WTC11 (cell line): Measurements from ENCODE around the gene STK39. TPM values are rescaled to one million over a fixed set of nuclear protein-coding genes. Genes with fewer than 3 reads are reported as not detected.

Experiments
- ATAC-seq: fragments of 200-7000 bp; cut with Tn5 transposase; 2 replicates; pipeline ENCODE4 v1.10.0; 2021; ENCODE audit warnings: mild to moderate bottlenecking, moderate library complexity
- CTCF ChIA-PET: fragments of 300-600 bp; sonication (Branson Sonifier 250); formaldehyde crosslinking; loops from one replicate; lab custom pipeline; 2021; ENCODE audit warnings: antibody characterized with exemption; lab: Charles Lee
- POLR2A ChIA-PET: fragments of 350-600 bp; sonication (Branson Sonifier 250); formaldehyde crosslinking; loops from one replicate; lab custom pipeline; 2021; ENCODE audit warnings: antibody characterized with exemption; lab: Charles Lee
- DNase-seq: peaks from one replicate; pipeline ENCODE4 v3.0.0; 2021; ENCODE audit warnings: low spot score
- H3K27ac Mint-ChIP-seq: 2 replicates; pipeline ENCODE4 v1.8.0; 2021; ENCODE audit warnings: mixed read lengths
- H3K27me3 Mint-ChIP-seq: 2 replicates; pipeline ENCODE4 v1.8.0; 2021; ENCODE audit warnings: low read depth, mild to moderate bottlenecking, moderate library complexity, mixed read lengths
- H3K36me3 Mint-ChIP-seq: 2 replicates; pipeline ENCODE4 v1.8.0; 2021; ENCODE audit warnings: mixed read lengths
- H3K4me1 Mint-ChIP-seq: 2 replicates; pipeline ENCODE4 v1.8.0; 2022; ENCODE audit warnings: mixed read lengths
- H3K4me3 Mint-ChIP-seq: 2 replicates; pipeline ENCODE4 v1.8.0; 2021; ENCODE audit warnings: mild to moderate bottlenecking, moderate library complexity, mixed read lengths
- H3K9me3 Mint-ChIP-seq: 2 replicates; pipeline ENCODE4 v1.8.0; 2021; ENCODE audit warnings: mixed read lengths
- ELF4 ChIP-seq: sonication (generic); formaldehyde crosslinking; IDR thresholded peaks from 2 replicates; pipeline ENCODE4 v1.8.1; 2022; ENCODE audit warnings: low read depth, mild to moderate bottlenecking, moderate library complexity, missing genetic modification reagents
- ETV6 ChIP-seq: sonication (generic); formaldehyde crosslinking; IDR thresholded peaks from 2 replicates; pipeline ENCODE4 v1.8.1; 2022; ENCODE audit warnings: mild to moderate bottlenecking, missing genetic modification reagents
- GABPB1 ChIP-seq: sonication (generic); formaldehyde crosslinking; IDR thresholded peaks from 2 replicates; pipeline ENCODE4 v1.8.1; 2023; ENCODE audit warnings: mild to moderate bottlenecking, missing genetic modification reagents
- IRF2 ChIP-seq: sonication (generic); formaldehyde crosslinking; IDR thresholded peaks from 2 replicates; pipeline ENCODE4 v1.8.0; 2022; ENCODE audit warnings: low read depth, missing genetic modification reagents, borderline replicate concordance
- JAZF1 ChIP-seq: fragments of 250-450 bp; sonication (Bioruptor Pico); IDR thresholded peaks from 2 replicates; pipeline ENCODE4 v1.9.0; 2021; ENCODE audit warnings: moderate library complexity, mild to moderate bottlenecking, inconsistent platforms
- NFYB ChIP-seq: sonication (generic); formaldehyde crosslinking; conservative IDR thresholded peaks from 2 replicates; pipeline ENCODE4 v1.8.0; 2022; ENCODE audit warnings: low read depth, missing genetic modification reagents
- NR2C2 ChIP-seq: sonication (generic); formaldehyde crosslinking; IDR thresholded peaks from 2 replicates; pipeline ENCODE4 v1.8.0; 2022; ENCODE audit warnings: mild to moderate bottlenecking, missing genetic modification reagents
- NR3C1 ChIP-seq: sonication (generic); formaldehyde crosslinking; conservative IDR thresholded peaks from 2 replicates; pipeline ENCODE4 v1.8.1; 2023; ENCODE audit warnings: low read depth, mild to moderate bottlenecking, missing genetic modification reagents
- SOX15 ChIP-seq: fragments of 250-450 bp; sonication (Bioruptor Pico); IDR thresholded peaks from 2 replicates; pipeline ENCODE4 v1.9.0; 2021; ENCODE audit warnings: mild to moderate bottlenecking
- TCF7 ChIP-seq: sonication (generic); formaldehyde crosslinking; IDR thresholded peaks from 2 replicates; pipeline ENCODE4 v1.8.0; 2022; ENCODE audit warnings: mild to moderate bottlenecking, low read depth, missing genetic modification reagents, moderate library complexity
- TP53 ChIP-seq: sonication (generic); formaldehyde crosslinking; IDR thresholded peaks from 2 replicates; pipeline ENCODE4 v1.8.1; 2023; ENCODE audit warnings: mild to moderate bottlenecking, missing genetic modification reagents
- ZNF232 ChIP-seq: sonication (generic); formaldehyde crosslinking; IDR thresholded peaks from 2 replicates; pipeline ENCODE4 v1.8.0; 2022; ENCODE audit warnings: mild to moderate bottlenecking, missing genetic modification reagents
- ZNF263 ChIP-seq: sonication (generic); formaldehyde crosslinking; IDR thresholded peaks from 2 replicates; pipeline ENCODE4 v1.8.1; 2022; ENCODE audit warnings: low read depth, mild to moderate bottlenecking, moderate library complexity, missing genetic modification reagents
- ZNF317 ChIP-seq: sonication (generic); formaldehyde crosslinking; IDR thresholded peaks from 2 replicates; pipeline ENCODE4 v1.8.1; 2023; ENCODE audit warnings: low read depth, mild to moderate bottlenecking, moderate library complexity, missing genetic modification reagents, borderline replicate concordance
- ZNF416 ChIP-seq: fragments of 250-450 bp; sonication (Bioruptor Pico); IDR thresholded peaks from 2 replicates; pipeline ENCODE4 v1.9.0; 2021; ENCODE audit warnings: mild to moderate bottlenecking, inconsistent platforms
- ZNF671 ChIP-seq: fragments of 250-450 bp; sonication (Bioruptor Pico); IDR thresholded peaks from 2 replicates; pipeline ENCODE4 v1.8.0; 2021; ENCODE audit warnings: mild to moderate bottlenecking
- total RNA-seq: library from RNA; stranded (reverse); gene quantifications from 3 replicates; pipeline ENCODE4 v1.2.3, GENCODE V29; 2021
- TF ChIP-seq, protein P1 (sequence below): fragments of 250-450 bp; sonication (Bioruptor Pico); IDR thresholded peaks from 2 replicates; pipeline ENCODE4 v1.9.0; 2021; ENCODE audit warnings: mild to moderate bottlenecking, borderline replicate concordance
- TF ChIP-seq, protein P2 (sequence below): sonication (generic); formaldehyde crosslinking; IDR thresholded peaks from 2 replicates; pipeline ENCODE4 v1.8.0; 2022; ENCODE audit warnings: mild to moderate bottlenecking, missing genetic modification reagents
- TF ChIP-seq, protein P3 (sequence below): sonication (generic); formaldehyde crosslinking; IDR thresholded peaks from 2 replicates; pipeline ENCODE4 v1.8.1; 2022; ENCODE audit warnings: low read depth, mild to moderate bottlenecking, moderate library complexity, missing genetic modification reagents, borderline replicate concordance
- TF ChIP-seq, protein P4 (sequence below): sonication (generic); formaldehyde crosslinking; IDR thresholded peaks from 2 replicates; pipeline ENCODE4 v1.8.1; 2023; ENCODE audit warnings: mild to moderate bottlenecking, missing genetic modification reagents, moderate library complexity
- TF ChIP-seq, protein P5 (sequence below): fragments of 250-450 bp; sonication (Bioruptor Pico); IDR thresholded peaks from 2 replicates; pipeline ENCODE4 v1.9.0; 2021; ENCODE audit warnings: mild to moderate bottlenecking
- TF ChIP-seq, protein P6 (sequence below): sonication (generic); formaldehyde crosslinking; IDR thresholded peaks from 2 replicates; pipeline ENCODE4 v1.8.1; 2022; ENCODE audit warnings: missing genetic modification reagents, borderline replicate concordance

STK39 gene
- total RNA-seq, 1 experiment from 2014 or later = 20.5 TPM

DNA sequence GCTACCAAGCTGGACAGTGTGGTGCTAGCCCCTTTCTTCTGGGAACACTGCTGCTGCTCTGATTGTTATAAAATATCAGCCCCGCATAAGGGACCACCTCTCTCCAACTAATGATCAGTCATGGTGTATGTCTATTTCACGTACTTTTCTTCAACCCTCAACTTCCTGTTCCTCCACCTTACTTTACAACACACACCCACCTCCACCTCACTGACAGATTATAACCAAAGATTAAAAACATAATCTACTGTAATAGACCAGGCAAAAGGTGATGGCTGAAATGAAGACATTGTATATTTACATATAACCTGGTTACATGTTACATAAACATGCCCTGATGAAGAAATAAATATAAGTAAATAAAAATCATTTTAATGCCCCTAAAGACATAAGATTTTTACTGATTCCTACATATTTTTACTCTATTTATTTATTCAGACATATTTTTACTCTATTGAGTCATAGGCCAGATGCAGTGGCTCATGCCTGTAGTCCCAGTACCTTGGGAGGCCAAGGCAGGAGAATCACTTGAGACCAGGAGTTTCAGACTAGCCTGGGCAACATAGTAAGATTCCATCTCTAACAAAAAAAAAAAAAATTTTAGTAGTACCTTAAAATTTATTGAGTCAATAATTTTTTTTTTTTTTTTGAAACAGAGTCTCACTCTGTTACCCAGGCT lies 12.8 kb downstream of the STK39 start (continued):
- TF ChIP-seq, protein P1, sequence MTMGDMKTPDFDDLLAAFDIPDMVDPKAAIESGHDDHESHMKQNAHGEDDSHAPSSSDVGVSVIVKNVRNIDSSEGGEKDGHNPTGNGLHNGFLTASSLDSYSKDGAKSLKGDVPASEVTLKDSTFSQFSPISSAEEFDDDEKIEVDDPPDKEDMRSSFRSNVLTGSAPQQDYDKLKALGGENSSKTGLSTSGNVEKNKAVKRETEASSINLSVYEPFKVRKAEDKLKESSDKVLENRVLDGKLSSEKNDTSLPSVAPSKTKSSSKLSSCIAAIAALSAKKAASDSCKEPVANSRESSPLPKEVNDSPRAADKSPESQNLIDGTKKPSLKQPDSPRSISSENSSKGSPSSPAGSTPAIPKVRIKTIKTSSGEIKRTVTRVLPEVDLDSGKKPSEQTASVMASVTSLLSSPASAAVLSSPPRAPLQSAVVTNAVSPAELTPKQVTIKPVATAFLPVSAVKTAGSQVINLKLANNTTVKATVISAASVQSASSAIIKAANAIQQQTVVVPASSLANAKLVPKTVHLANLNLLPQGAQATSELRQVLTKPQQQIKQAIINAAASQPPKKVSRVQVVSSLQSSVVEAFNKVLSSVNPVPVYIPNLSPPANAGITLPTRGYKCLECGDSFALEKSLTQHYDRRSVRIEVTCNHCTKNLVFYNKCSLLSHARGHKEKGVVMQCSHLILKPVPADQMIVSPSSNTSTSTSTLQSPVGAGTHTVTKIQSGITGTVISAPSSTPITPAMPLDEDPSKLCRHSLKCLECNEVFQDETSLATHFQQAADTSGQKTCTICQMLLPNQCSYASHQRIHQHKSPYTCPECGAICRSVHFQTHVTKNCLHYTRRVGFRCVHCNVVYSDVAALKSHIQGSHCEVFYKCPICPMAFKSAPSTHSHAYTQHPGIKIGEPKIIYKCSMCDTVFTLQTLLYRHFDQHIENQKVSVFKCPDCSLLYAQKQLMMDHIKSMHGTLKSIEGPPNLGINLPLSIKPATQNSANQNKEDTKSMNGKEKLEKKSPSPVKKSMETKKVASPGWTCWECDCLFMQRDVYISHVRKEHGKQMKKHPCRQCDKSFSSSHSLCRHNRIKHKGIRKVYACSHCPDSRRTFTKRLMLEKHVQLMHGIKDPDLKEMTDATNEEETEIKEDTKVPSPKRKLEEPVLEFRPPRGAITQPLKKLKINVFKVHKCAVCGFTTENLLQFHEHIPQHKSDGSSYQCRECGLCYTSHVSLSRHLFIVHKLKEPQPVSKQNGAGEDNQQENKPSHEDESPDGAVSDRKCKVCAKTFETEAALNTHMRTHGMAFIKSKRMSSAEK = no peak
- TF ChIP-seq TP53 (CRISPR knock-in tag) (no peak), GABPB1 (CRISPR knock-in tag) (no peak), ZNF416 (CRISPR knock-in tag) (no peak)

DNA sequence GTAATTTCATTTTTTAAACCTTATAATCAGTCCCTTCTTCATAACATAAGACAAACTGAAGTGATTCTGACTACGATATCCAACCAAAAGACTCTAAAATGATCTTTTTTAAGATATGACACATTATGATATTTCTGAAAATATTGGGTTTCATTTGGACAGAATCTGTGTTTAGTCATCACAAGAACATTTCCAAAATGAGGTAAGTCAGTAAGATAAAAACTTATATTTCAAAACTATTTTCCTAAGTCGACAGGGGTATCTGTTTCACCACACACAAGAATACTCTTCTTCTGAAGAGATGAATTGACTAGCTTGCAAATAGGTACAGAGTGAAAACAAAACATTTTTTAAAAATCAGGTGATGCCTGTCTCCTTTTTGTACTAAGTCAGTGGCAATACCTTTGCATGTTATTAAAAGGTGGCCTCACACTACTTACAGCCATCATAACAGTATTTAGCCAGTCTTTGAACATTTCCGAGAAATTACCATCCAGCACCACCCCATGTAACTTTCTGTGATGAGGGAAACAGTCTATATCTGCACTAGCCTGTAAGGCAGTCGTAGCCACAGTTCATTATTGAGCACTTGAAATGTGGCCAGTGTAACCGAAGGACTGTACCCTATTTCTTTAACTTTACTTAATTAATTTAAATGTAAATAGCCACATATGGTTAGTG lies 13.5 kb downstream of the STK39 start:
- Mint-ChIP-seq H3K27ac (no peak overlapping the region), H3K36me3 (peaks cover 29% of the 10 kb centered on the region), H3K9me3 (peaks cover 9% of the 10 kb centered on the region), H3K4me1 (peaks cover 10% of the 10 kb centered on the region), H3K27me3 (no peaks in the 10 kb centered on the region), H3K4me3 (no peak overlapping the region)
- POLR2A ChIA-PET = no interaction called here
- ATAC-seq (no peak), DNase-seq (no peak)
- TF ChIP-seq ELF4 (CRISPR knock-in tag) = no peak
- TF ChIP-seq, protein P2, sequence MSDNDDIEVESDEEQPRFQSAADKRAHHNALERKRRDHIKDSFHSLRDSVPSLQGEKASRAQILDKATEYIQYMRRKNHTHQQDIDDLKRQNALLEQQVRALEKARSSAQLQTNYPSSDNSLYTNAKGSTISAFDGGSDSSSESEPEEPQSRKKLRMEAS (CRISPR knock-in tag) = no peak
- TF ChIP-seq NR3C1 = no peak
- TF ChIP-seq, protein P3, sequence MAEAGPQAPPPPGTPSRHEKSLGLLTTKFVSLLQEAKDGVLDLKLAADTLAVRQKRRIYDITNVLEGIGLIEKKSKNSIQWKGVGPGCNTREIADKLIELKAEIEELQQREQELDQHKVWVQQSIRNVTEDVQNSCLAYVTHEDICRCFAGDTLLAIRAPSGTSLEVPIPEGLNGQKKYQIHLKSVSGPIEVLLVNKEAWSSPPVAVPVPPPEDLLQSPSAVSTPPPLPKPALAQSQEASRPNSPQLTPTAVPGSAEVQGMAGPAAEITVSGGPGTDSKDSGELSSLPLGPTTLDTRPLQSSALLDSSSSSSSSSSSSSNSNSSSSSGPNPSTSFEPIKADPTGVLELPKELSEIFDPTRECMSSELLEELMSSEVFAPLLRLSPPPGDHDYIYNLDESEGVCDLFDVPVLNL (CRISPR knock-in tag) = no peak
- no peak for TF ChIP-seq ZNF317 (CRISPR knock-in tag)
- no peak for TF ChIP-seq IRF2 (CRISPR knock-in tag)
- CTCF ChIA-PET = no interaction called here

DNA sequence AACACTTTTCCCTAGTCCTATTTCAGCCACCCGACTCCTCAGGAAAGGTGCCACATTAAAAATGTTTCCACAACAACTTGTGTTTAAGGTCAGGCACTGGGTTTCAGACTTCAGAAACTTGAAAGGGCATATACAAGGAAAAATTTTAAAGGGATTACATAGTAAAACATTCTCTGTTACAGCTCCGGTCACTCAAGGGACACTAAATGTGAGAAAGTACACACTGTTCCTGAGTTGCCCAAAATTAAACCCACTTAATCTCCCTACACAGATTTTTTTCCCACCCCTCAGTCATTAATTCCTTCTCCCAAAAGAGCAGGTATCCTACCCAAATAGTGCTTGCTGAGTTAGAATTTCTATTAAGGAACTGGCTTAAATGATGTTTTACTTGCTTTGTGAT lies 14.2 kb downstream of the STK39 start:
- H3K27ac Mint-ChIP-seq = no peak overlapping the region
- DNase-seq = no peak
- no peaks in the 10 kb centered on the region for H3K27me3 Mint-ChIP-seq
- no peak overlapping the region for H3K4me3 Mint-ChIP-seq
- H3K36me3 Mint-ChIP-seq = peaks cover 29% of the 10 kb centered on the region
- ATAC-seq = no peak
- TF ChIP-seq ZNF263 (CRISPR knock-in tag) = no peak
- TF ChIP-seq, protein P3 (CRISPR knock-in tag) = no peak
- TF ChIP-seq, protein P4, sequence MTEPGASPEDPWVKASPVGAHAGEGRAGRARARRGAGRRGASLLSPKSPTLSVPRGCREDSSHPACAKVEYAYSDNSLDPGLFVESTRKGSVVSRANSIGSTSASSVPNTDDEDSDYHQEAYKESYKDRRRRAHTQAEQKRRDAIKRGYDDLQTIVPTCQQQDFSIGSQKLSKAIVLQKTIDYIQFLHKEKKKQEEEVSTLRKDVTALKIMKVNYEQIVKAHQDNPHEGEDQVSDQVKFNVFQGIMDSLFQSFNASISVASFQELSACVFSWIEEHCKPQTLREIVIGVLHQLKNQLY = no peak
- no peak for TF ChIP-seq JAZF1 (CRISPR knock-in tag)
- TF ChIP-seq SOX15 = no peak
- TF ChIP-seq NR2C2 (CRISPR knock-in tag) = no peak
- no peak for TF ChIP-seq ETV6 (CRISPR knock-in tag)
- no peak for TF ChIP-seq ZNF671 (CRISPR knock-in tag)
- TF ChIP-seq, protein P5, sequence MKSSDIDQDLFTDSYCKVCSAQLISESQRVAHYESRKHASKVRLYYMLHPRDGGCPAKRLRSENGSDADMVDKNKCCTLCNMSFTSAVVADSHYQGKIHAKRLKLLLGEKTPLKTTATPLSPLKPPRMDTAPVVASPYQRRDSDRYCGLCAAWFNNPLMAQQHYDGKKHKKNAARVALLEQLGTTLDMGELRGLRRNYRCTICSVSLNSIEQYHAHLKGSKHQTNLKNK = no peak
- TF ChIP-seq ZNF232 = no peak
- TF ChIP-seq TCF7 (CRISPR knock-in tag) = no peak
- TF ChIP-seq, protein P6, sequence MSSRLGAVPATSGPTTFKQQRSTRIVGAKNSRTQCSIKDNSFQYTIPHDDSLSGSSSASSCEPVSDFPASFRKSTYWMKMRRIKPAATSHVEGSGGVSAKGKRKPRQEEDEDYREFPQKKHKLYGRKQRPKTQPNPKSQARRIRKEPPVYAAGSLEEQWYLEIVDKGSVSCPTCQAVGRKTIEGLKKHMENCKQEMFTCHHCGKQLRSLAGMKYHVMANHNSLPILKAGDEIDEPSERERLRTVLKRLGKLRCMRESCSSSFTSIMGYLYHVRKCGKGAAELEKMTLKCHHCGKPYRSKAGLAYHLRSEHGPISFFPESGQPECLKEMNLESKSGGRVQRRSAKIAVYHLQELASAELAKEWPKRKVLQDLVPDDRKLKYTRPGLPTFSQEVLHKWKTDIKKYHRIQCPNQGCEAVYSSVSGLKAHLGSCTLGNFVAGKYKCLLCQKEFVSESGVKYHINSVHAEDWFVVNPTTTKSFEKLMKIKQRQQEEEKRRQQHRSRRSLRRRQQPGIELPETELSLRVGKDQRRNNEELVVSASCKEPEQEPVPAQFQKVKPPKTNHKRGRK (CRISPR knock-in tag) = no peak
- TF ChIP-seq NFYB (CRISPR knock-in tag) = no peak
- ChIA-PET POLR2A (no interaction called here), CTCF (no interaction called here)
- peaks cover 10% of the 10 kb centered on the region for H3K4me1 Mint-ChIP-seq
- peaks cover 9% of the 10 kb centered on the region for H3K9me3 Mint-ChIP-seq
